Measurements from ENCODE around the gene CXCL16. TPM values are rescaled to one million over a fixed set of nuclear protein-coding genes. Genes with fewer than 3 reads are reported as not detected.

Gene CXCL16
- total and polyA plus RNA-seq, 2 of the 13 experiments (the other 11 are each of a cell fraction or from before 2014, with no cell fraction given) = 9.4 to 101 TPM

DNA sequence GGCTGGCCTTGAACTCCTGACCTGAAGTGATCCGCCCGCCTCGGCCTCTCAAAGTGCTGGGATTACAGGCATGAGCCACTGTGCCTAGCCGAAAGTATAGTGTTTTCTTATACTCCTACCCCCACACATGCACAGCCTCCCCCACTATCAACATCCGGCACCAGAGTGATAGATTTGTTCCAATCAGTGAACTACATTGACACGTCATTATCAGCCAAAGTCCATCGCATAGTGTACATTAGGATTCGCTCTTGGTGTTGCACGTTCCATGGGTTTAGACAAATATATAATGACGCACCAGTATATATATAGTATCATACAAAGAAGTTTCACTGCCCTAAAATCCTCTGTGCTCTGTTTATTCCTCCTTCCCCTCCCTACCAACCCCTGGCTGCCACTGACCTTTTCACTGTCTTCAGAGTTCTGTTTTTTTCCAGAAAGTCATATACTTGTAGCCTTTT is 20.1 kb upstream of the CXCL16 start (continued):
- TF ChIP-seq, protein P1, sequence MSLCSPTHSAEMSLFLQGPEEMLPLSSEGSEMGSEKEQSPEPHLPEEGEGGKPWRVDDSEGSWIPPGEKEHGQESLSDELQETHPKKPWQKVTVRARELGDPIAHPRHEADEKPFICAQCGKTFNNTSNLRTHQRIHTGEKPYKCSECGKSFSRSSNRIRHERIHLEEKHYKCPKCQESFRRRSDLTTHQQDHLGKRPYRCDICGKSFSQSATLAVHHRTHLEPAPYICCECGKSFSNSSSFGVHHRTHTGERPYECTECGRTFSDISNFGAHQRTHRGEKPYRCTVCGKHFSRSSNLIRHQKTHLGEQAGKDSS (CRISPR knock-in tag; IDR thresholded peaks at IDR 0.05; ENCODE audit: borderline replicate concordance, low read depth) = peak; percentile 69
- TF ChIP-seq, protein P2, sequence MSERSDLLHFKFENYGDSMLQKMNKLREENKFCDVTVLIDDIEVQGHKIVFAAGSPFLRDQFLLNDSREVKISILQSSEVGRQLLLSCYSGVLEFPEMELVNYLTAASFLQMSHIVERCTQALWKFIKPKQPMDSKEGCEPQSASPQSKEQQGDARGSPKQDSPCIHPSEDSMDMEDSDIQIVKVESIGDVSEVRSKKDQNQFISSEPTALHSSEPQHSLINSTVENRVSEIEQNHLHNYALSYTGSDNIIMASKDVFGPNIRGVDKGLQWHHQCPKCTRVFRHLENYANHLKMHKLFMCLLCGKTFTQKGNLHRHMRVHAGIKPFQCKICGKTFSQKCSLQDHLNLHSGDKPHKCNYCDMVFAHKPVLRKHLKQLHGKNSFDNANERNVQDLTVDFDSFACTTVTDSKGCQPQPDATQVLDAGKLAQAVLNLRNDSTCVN (CRISPR knock-in tag; IDR thresholded peaks at IDR 0.05; ENCODE audit: borderline replicate concordance) = no peak; the same call in 1 of the 2 replicates
- TF ChIP-seq ZEB1 (IDR thresholded peaks at IDR 0.05; ENCODE audit: insufficient replicate concordance, low read depth) (no peak), PHF20 (CRISPR knock-in tag; IDR thresholded peaks at IDR 0.05) (no peak), BORCS8-MEF2B (CRISPR knock-in tag; IDR thresholded peaks at IDR 0.05) (no peak), HNRNPK (IDR thresholded peaks at IDR 0.05; ENCODE audit: low read depth, low read length, poor library complexity, severe bottlenecking) (no peak), ATF7-NPFF (CRISPR knock-in tag; IDR thresholded peaks at IDR 0.05; ENCODE audit: low read depth) (no peak), CCDC6 (CRISPR knock-in tag; IDR thresholded peaks at IDR 0.05) (peak; percentile 66; the same call in 1 of the 2 replicates), ZNF577 (CRISPR knock-in tag; IDR thresholded peaks at IDR 0.05; ENCODE audit: borderline replicate concordance, low read depth) (no peak), HNRNPL (IDR thresholded peaks at IDR 0.05; ENCODE audit: low read depth, low read length) (no peak)
- TF ChIP-seq, protein P3, sequence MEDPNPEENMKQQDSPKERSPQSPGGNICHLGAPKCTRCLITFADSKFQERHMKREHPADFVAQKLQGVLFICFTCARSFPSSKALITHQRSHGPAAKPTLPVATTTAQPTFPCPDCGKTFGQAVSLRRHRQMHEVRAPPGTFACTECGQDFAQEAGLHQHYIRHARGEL (CRISPR knock-in tag; IDR thresholded peaks at IDR 0.05) = no peak
- TF ChIP-seq, protein P4, sequence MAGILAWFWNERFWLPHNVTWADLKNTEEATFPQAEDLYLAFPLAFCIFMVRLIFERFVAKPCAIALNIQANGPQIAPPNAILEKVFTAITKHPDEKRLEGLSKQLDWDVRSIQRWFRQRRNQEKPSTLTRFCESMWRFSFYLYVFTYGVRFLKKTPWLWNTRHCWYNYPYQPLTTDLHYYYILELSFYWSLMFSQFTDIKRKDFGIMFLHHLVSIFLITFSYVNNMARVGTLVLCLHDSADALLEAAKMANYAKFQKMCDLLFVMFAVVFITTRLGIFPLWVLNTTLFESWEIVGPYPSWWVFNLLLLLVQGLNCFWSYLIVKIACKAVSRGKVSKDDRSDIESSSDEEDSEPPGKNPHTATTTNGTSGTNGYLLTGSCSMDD (CRISPR knock-in tag; IDR thresholded peaks at IDR 0.05) = no peak
- TF ChIP-seq, protein P5, sequence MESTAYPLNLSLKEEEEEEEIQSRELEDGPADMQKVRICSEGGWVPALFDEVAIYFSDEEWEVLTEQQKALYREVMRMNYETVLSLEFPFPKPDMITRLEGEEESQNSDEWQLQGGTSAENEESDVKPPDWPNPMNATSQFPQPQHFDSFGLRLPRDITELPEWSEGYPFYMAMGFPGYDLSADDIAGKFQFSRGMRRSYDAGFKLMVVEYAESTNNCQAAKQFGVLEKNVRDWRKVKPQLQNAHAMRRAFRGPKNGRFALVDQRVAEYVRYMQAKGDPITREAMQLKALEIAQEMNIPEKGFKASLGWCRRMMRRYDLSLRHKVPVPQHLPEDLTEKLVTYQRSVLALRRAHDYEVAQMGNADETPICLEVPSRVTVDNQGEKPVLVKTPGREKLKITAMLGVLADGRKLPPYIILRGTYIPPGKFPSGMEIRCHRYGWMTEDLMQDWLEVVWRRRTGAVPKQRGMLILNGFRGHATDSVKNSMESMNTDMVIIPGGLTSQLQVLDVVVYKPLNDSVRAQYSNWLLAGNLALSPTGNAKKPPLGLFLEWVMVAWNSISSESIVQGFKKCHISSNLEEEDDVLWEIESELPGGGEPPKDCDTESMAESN (CRISPR knock-in tag; conservative IDR thresholded peaks at IDR 0.05) = peak; percentile 79; the same call in 1 of the 2 replicates
- TF ChIP-seq, protein P6, sequence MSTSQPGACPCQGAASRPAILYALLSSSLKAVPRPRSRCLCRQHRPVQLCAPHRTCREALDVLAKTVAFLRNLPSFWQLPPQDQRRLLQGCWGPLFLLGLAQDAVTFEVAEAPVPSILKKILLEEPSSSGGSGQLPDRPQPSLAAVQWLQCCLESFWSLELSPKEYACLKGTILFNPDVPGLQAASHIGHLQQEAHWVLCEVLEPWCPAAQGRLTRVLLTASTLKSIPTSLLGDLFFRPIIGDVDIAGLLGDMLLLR (CRISPR knock-in tag; IDR thresholded peaks at IDR 0.05) = no peak
- TF ChIP-seq, protein P7, sequence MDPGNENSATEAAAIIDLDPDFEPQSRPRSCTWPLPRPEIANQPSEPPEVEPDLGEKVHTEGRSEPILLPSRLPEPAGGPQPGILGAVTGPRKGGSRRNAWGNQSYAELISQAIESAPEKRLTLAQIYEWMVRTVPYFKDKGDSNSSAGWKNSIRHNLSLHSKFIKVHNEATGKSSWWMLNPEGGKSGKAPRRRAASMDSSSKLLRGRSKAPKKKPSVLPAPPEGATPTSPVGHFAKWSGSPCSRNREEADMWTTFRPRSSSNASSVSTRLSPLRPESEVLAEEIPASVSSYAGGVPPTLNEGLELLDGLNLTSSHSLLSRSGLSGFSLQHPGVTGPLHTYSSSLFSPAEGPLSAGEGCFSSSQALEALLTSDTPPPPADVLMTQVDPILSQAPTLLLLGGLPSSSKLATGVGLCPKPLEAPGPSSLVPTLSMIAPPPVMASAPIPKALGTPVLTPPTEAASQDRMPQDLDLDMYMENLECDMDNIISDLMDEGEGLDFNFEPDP (CRISPR knock-in tag; conservative IDR thresholded peaks at IDR 0.05) = no peak
- TF ChIP-seq, protein P8, sequence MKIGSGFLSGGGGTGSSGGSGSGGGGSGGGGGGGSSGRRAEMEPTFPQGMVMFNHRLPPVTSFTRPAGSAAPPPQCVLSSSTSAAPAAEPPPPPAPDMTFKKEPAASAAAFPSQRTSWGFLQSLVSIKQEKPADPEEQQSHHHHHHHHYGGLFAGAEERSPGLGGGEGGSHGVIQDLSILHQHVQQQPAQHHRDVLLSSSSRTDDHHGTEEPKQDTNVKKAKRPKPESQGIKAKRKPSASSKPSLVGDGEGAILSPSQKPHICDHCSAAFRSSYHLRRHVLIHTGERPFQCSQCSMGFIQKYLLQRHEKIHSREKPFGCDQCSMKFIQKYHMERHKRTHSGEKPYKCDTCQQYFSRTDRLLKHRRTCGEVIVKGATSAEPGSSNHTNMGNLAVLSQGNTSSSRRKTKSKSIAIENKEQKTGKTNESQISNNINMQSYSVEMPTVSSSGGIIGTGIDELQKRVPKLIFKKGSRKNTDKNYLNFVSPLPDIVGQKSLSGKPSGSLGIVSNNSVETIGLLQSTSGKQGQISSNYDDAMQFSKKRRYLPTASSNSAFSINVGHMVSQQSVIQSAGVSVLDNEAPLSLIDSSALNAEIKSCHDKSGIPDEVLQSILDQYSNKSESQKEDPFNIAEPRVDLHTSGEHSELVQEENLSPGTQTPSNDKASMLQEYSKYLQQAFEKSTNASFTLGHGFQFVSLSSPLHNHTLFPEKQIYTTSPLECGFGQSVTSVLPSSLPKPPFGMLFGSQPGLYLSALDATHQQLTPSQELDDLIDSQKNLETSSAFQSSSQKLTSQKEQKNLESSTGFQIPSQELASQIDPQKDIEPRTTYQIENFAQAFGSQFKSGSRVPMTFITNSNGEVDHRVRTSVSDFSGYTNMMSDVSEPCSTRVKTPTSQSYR (CRISPR knock-in tag; IDR thresholded peaks at IDR 0.05; ENCODE audit: borderline replicate concordance) = peak; percentile 99

Measured in HepG2 (cell line).